Neural cell (in vitro differentiated cells): ENCODE data around the gene UTP18. TPM values are rescaled to one million over a fixed set of nuclear protein-coding genes. Genes with fewer than 3 reads are reported as not detected.

ENCODE experiments used
- H2AFZ ChIP-seq: fragments of 200-600, 300-800 bp; sonication (generic), shearing (Covaris generic); 2 replicates; pipeline ENCODE4 v1.6.0; 2014; ENCODE audit warnings: low read depth, mild to moderate bottlenecking, antibody characterized with exemption, low read length, moderate library complexity
- H3F3A ChIP-seq: fragments of 200-600 bp; shearing (Covaris generic); 2 replicates; pipeline ENCODE4 v1.6.1; 2016; ENCODE audit warnings: mild to moderate bottlenecking, moderate library complexity, mixed read lengths, antibody characterized with exemption, low read length; ENCODE audit not compliant: insufficient read depth, poor library complexity, severe bottlenecking
- H3K27ac ChIP-seq: fragments of 200-600, 300-800 bp; sonication (generic), shearing (Covaris generic); 2 replicates; pipeline ENCODE4 v1.5.1; 2014; ENCODE audit warnings: mild to moderate bottlenecking, low read length, moderate library complexity
- H3K27me3 ChIP-seq: fragments of 300-800, 200-600 bp; sonication (generic), shearing (Covaris generic); 2 replicates; pipeline ENCODE4 v1.6.0; 2014; ENCODE audit warnings: mild to moderate bottlenecking, low read depth, low read length, moderate library complexity; ENCODE audit not compliant: insufficient read depth
- H3K36me3 ChIP-seq: fragments of 300-800, 200-600 bp; sonication (generic), shearing (Covaris generic); 2 replicates; pipeline ENCODE4 v1.5.1; 2014; ENCODE audit warnings: mild to moderate bottlenecking, antibody characterized with exemption, low read length, moderate library complexity; ENCODE audit not compliant: insufficient read depth
- H3K4me2 ChIP-seq: fragments of 300-800, 200-600 bp; sonication (generic), shearing (Covaris generic); 2 replicates; pipeline ENCODE4 v1.6.0; 2014; ENCODE audit warnings: mild to moderate bottlenecking, low read length
- H3K4me3 ChIP-seq: fragments of 300-800, 200-600 bp; sonication (generic), shearing (Covaris generic); 2 replicates; pipeline ENCODE4 v1.5.1; 2014; ENCODE audit warnings: mild to moderate bottlenecking, low read length, moderate library complexity
- H3K79me2 ChIP-seq: fragments of 200-600 bp; shearing (Covaris generic); replicated peaks from 2 replicates; pipeline ENCODE4 v1.6.0; 2014; ENCODE audit warnings: mild to moderate bottlenecking, low read length, moderate library complexity; ENCODE audit not compliant: insufficient read depth
- H3K9ac ChIP-seq: fragments of 300-800, 200-600 bp; sonication (generic), shearing (Covaris generic); 2 replicates; pipeline ENCODE4 v1.6.1; 2016; ENCODE audit warnings: mild to moderate bottlenecking, low read length, mixed read lengths
- H3K9me2 ChIP-seq: fragments of 200-600 bp; shearing (Covaris generic); 2 replicates; pipeline ENCODE4 v1.6.1; 2016; ENCODE audit warnings: mild to moderate bottlenecking, low read length, mixed read lengths; ENCODE audit not compliant: insufficient read depth
- H3K9me3 ChIP-seq: fragments of 200-600, 300-800 bp; sonication (generic), shearing (Covaris generic); 2 replicates; pipeline ENCODE4 v1.6.1; 2016; ENCODE audit warnings: mild to moderate bottlenecking, mixed run types, low read length, moderate library complexity, mixed read lengths
- H4K20me1 ChIP-seq: fragments of 200-600 bp; shearing (Covaris generic); 2 replicates; pipeline ENCODE4 v1.6.1; 2016; ENCODE audit warnings: mild to moderate bottlenecking, mixed run types; ENCODE audit not compliant: insufficient read depth
- CTCF ChIP-seq: fragments of 450-650 bp; IDR thresholded peaks from 2 replicates; pipeline ENCODE4 v1.5.1; 2014; ENCODE audit warnings: antibody characterized with exemption, mild to moderate bottlenecking, moderate library complexity; ENCODE audit not compliant: poor library complexity, severe bottlenecking
- EP300 ChIP-seq: fragments of 450-650 bp; conservative IDR thresholded peaks from 2 replicates; pipeline ENCODE4 v1.6.1; 2014; ENCODE audit warnings: antibody characterized with exemption, mild to moderate bottlenecking, moderate library complexity; ENCODE audit not compliant: poor library complexity, severe bottlenecking
- EZH2 ChIP-seq: fragments of 200-600, 300-800 bp; shearing (Covaris generic), sonication (generic); IDR thresholded peaks from 2 replicates; pipeline ENCODE4 v1.6.1; 2014; ENCODE audit warnings: antibody characterized with exemption, low read length, borderline replicate concordance, mild to moderate bottlenecking; ENCODE audit not compliant: insufficient read depth, poor library complexity, severe bottlenecking
- MXI1 ChIP-seq: fragments of 450-650 bp; conservative IDR thresholded peaks from 2 replicates; pipeline ENCODE4 v1.6.1; 2014; ENCODE audit warnings: antibody characterized with exemption, mild to moderate bottlenecking; ENCODE audit not compliant: poor library complexity, severe bottlenecking
- POLR2AphosphoS5 ChIP-seq: IDR thresholded peaks from 2 replicates; pipeline ENCODE4 v1.6.1; 2012
- RAD21 ChIP-seq: fragments of 450-650 bp; conservative IDR thresholded peaks from 2 replicates; pipeline ENCODE4 v1.6.1; 2014; ENCODE audit warnings: antibody characterized with exemption, mild to moderate bottlenecking, moderate library complexity
- REST ChIP-seq: IDR thresholded peaks from 2 replicates; pipeline ENCODE4 v1.6.1; 2012; ENCODE audit warnings: borderline replicate concordance
- SMC3 ChIP-seq: fragments of 450-650 bp; conservative IDR thresholded peaks from 2 replicates; pipeline ENCODE4 v1.6.1; 2014; ENCODE audit warnings: antibody characterized with exemption, mild to moderate bottlenecking, moderate library complexity; ENCODE audit not compliant: poor library complexity
- TAF1 ChIP-seq: IDR thresholded peaks from 2 replicates; pipeline ENCODE4 v1.6.1; 2012; ENCODE audit warnings: low read depth
- polyA plus RNA-seq: library from polyadenylated mRNA; depleted of rRNA; stranded (reverse); fragments of >200 nt; gene quantifications from 2 replicates; pipeline ENCODE4 v1.2.3, GENCODE V29; 2014

UTP18 gene
- polyA plus RNA-seq, 1 donor from 2014 or later = 52.1 TPM

DNA sequence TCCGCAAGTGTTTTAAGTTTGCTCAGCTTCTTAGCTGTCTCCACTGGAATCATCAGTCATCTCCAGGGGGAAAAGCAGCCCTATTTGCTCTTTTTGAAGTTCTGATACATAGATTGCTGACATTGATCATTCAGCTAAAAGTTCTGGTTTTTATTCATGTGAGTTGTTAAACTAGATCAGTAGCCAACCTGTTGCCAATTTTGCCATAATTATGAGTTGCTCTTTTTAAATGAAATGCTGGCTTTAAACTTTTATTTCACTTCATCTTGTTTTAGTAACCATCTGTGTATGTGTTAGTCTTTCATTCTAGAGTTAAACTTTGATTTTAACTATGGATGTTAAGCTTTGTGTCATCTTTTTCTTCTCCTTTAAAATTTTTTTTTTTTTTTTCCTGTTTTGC is 12.5 kb downstream of the UTP18 start:
- no peak overlapping the region for H3K27ac ChIP-seq
- H3K27me3 ChIP-seq = no peaks in the 10 kb centered on the region
- H3F3A ChIP-seq = no peaks in the 10 kb centered on the region
- TF ChIP-seq POLR2AphosphoS5 (no peak), SMC3 (no peak), MXI1 (no peak), EP300 (no peak), RAD21 (no peak), EZH2 (no peak)
- no peak overlapping the region for H3K9ac ChIP-seq
- no peak overlapping the region for H3K4me3 ChIP-seq
- no peaks in the 10 kb centered on the region for H4K20me1 ChIP-seq
- peaks cover 5% of the 10 kb centered on the region for H3K36me3 ChIP-seq
- H3K4me2 ChIP-seq = no peak overlapping the region
- no peak overlapping the region for H2AFZ ChIP-seq
- H3K9me3 ChIP-seq = no peaks in the 10 kb centered on the region
- no peaks in the 10 kb centered on the region for H3K9me2 ChIP-seq
- H3K79me2 ChIP-seq = peaks cover 6% of the 10 kb centered on the region

- no peaks in the 10 kb centered on the region for H3K9me2 ChIP-seq
- peaks cover 5% of the 10 kb centered on the region for H3K36me3 ChIP-seq
- no peak overlapping the region for H2AFZ ChIP-seq
- H3K79me2 ChIP-seq = peaks cover 6% of the 10 kb centered on the region
- no peaks in the 10 kb centered on the region for H3K27me3 ChIP-seq
- H3F3A ChIP-seq = no peaks in the 10 kb centered on the region
- H4K20me1 ChIP-seq = no peaks in the 10 kb centered on the region
- H3K4me2 ChIP-seq = no peak overlapping the region
- H3K4me3 ChIP-seq = no peak overlapping the region
- H3K27ac ChIP-seq = no peak overlapping the region
- TF ChIP-seq TAF1 (no peak), EZH2 (no peak)
- H3K9ac ChIP-seq = no peak overlapping the region
- H3K9me3 ChIP-seq = no peaks in the 10 kb centered on the region
These were observed 15.0 kb downstream of the UTP18 start for GRCh38 chr17:51275381-51275780.

DNA sequence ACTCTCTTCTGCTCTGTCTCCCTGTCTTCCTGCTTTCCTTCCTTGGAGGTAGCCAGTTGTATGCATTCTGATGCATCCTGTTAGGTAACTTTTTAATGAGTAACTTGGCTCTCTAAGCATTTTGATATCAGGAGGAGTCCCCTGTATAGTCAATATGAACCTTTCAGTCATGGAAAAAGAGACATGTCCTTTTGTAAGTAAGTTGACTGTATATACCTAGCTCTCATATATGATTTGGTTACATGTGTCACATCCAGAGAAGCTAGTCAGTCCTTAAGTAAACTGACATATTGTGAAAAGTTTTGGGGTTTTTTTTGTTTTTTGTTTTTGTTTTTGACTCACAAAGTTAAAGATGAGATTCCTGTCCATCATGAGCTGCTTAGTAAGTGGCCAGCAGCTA is 18.8 kb downstream of the UTP18 start:
- H4K20me1 ChIP-seq = no peaks in the 10 kb centered on the region
- no peak for TF ChIP-seq RAD21
- no peak for TF ChIP-seq REST
- TF ChIP-seq TAF1 = no peak
- no peak for TF ChIP-seq MXI1
- TF ChIP-seq SMC3 = no peak
- TF ChIP-seq EZH2 = no peak
- no peak for TF ChIP-seq POLR2AphosphoS5
- no peak for TF ChIP-seq CTCF
- no peak for TF ChIP-seq EP300
- no peaks in the 10 kb centered on the region for H3F3A ChIP-seq
- H3K27me3 ChIP-seq = no peaks in the 10 kb centered on the region
- H3K79me2 ChIP-seq = no peaks in the 10 kb centered on the region
- no peak overlapping the region for H3K4me2 ChIP-seq
- no peak overlapping the region for H2AFZ ChIP-seq
- no peak overlapping the region for H3K27ac ChIP-seq
- H3K9ac ChIP-seq = no peak overlapping the region
- H3K4me3 ChIP-seq = no peak overlapping the region
- no peaks in the 10 kb centered on the region for H3K9me3 ChIP-seq
- peaks cover 5% of the 10 kb centered on the region for H3K36me3 ChIP-seq
- no peaks in the 10 kb centered on the region for H3K9me2 ChIP-seq
